Psoas muscle (tissue), 8 donors: ENCODE measurements around the gene PAX8. TPM values are rescaled to one million over a fixed set of nuclear protein-coding genes. Genes with fewer than 3 reads are reported as not detected.

ENCODE experiments used
- ATAC-seq, 4 donors: fragments of 200-7000 bp; cut with Tn5 transposase; one replicate each; pipeline ENCODE4 v1.9.1; 2020; ENCODE audit warnings: moderate library complexity in 3 of 4, mild to moderate bottlenecking in 2 of 4
- DNase-seq, 2 donors: peaks; one replicate each; pipeline ENCODE4 v3.0.0-alpha.2; 2020
- H3K27ac ChIP-seq: fragments of 200-600 bp; one replicate; pipeline ENCODE4 v1.8.0; 2022
- H3K27me3 ChIP-seq, 3 donors: fragments of 200-600 bp in 1 of 3; one replicate each; pipeline versions ENCODE4 v1.6.1 to v1.8.0; 2013 to 2022; ENCODE audit warnings: low read length in 2 of 3, mild to moderate bottlenecking in 2 of 3, moderate library complexity in 1 of 3; ENCODE audit not compliant: insufficient read depth in 3 of 3
- H3K36me3 ChIP-seq, 2 donors: fragments of 200-600 bp in 1 of 2; one replicate each; pipeline versions ENCODE4 v1.6.1 to v1.8.0; 2013 to 2022; ENCODE audit warnings: low read depth in 1 of 2, mild to moderate bottlenecking in 1 of 2, moderate library complexity in 1 of 2; ENCODE audit not compliant: insufficient read depth in 1 of 2
- H3K4me1 ChIP-seq: fragments of 200-600 bp; one replicate; pipeline ENCODE4 v1.8.0; 2022
- H3K4me3 ChIP-seq: fragments of 200-600 bp; one replicate; pipeline ENCODE4 v1.8.0; 2022; ENCODE audit warnings: mild to moderate bottlenecking
- H3K9me3 ChIP-seq: fragments of 200-600 bp; one replicate; pipeline ENCODE4 v1.8.0; 2022
- CTCF ChIP-seq: fragments of 200-600 bp; IDR thresholded peaks from one replicate; pipeline ENCODE4 v1.8.0; 2022; ENCODE audit warnings: antibody characterized with exemption
- WGBS, 3 donors: extraction: QIAGEN DNeasy Blood & Tissue Kit; methylation state at CpG; one replicate each; pipeline versions ENCODE4 v1.1.6 to v1.1.7; 2013; 5-methylcytosine and 5-hydroxymethylcytosine counted together
- intact Hi-C, 2 donors: fragments of 100-400 bp; cut with DNase I; formaldehyde crosslinking; loops; one replicate each; pipeline versions ENCODE4 v1.11.0 to v1.14.2; 2022
- polyA plus RNA-seq, 3 donors: library from polyadenylated mRNA; stranded (reverse); fragments of 200-250 nt; gene quantifications; one replicate each; pipeline ENCODE4 v1.2.3, GENCODE V29; 2013
- total RNA-seq, 4 donors: library from RNA; stranded (reverse); fragmentation: NEBNext Ultra II Directional in 2 of 4; extraction: Animal tissue kit (Norgen Biotek cat#: 25700) in 2 of 4; gene quantifications; one replicate each; pipeline versions ENCODE4 v1.2.1 to v1.2.4, GENCODE V29; 2021 to 2023
- donor health status: healthy with polysubstance abuse.
- donor health status: DM: no; HTN: no; CAD: no; lungs with moderate emphysema.
- donor health status: Bipolar disorder and iron deficiency.
- donor health status: healthy.
- donor health status: DM: yes; HTN: yes; CAD: no.
- donor health status: DM: no; HTN: no; CAD: no.
- donor health status: DM: no; HTN: no; CAD: no.
- donor health status: DM: yes; HTN: yes; CAD: no.

Gene PAX8
- total and polyA plus RNA-seq, 7 donors = 0.12 to 3.1 (median 0.35) TPM; not detected in 1

GRCh38 chr2:113171334-113172075 is 107.2 kb downstream of the PAX8 start:
- TF ChIP-seq CTCF = no peak
- Histone ChIP-seq H3K27ac (no peak overlapping the region), H3K4me3 (no peak overlapping the region), H3K36me3 (no peaks in the 10 kb centered on the region), H3K4me1 (no peaks in the 10 kb centered on the region), H3K9me3 (no peaks in the 10 kb centered on the region), H3K27me3 (no peaks in the 10 kb centered on the region)
- ATAC-seq (no peak), DNase-seq (no peak)
- WGBS, 3 donors = 91 to 96% (median 92%) methylated on average over 8 of the region's 8 CpGs
- intact Hi-C loops = no loop called here

- WGBS, 3 donors = 88 to 92% (median 88%) methylated on average over 3 of the region's 3 CpGs
- Histone ChIP-seq H3K4me1 (no peaks in the 10 kb centered on the region), H3K27me3 (no peaks in the 10 kb centered on the region), H3K27ac (no peak overlapping the region), H3K36me3 (no peaks in the 10 kb centered on the region), H3K4me3 (no peak overlapping the region), H3K9me3 (no peaks in the 10 kb centered on the region)
- intact Hi-C loops = no loop called here
- ATAC-seq = no peak
- TF ChIP-seq CTCF = no peak
- DNase-seq = no peak
Measured at GRCh38 chr2:113169586-113169985, 109.1 kb downstream of the PAX8 start.

GRCh38 chr2:113169002-113169530 is 109.7 kb downstream of the PAX8 start:
- intact Hi-C loops = no loop called here
- TF ChIP-seq CTCF = no peak
- Histone ChIP-seq H3K27ac (no peak overlapping the region), H3K9me3 (no peaks in the 10 kb centered on the region), H3K4me1 (no peaks in the 10 kb centered on the region), H3K36me3 (no peaks in the 10 kb centered on the region), H3K4me3 (no peak overlapping the region), H3K27me3 (no peaks in the 10 kb centered on the region)
- 94 to 96% (median 95%) methylated on average over 8 of the region's 8 CpGs for WGBS, 3 donors
- ATAC-seq = no peak
- DNase-seq = no peak

GRCh38 chr2:113167962-113168340 is 110.8 kb downstream of the PAX8 start:
- TF ChIP-seq CTCF = no peak
- no peak overlapping the region for H3K4me3 ChIP-seq
- H3K36me3 ChIP-seq = no peaks in the 10 kb centered on the region
- ATAC-seq = no peak
- intact Hi-C loops = no loop called here
- 78 to 82% (median 79%) methylated on average over 6 of the region's 6 CpGs for WGBS, 3 donors
- no peak for DNase-seq
- H3K4me1 ChIP-seq = no peaks in the 10 kb centered on the region
- no peaks in the 10 kb centered on the region for H3K9me3 ChIP-seq
- H3K27me3 ChIP-seq = no peaks in the 10 kb centered on the region
- H3K27ac ChIP-seq = no peak overlapping the region
